ENCODE results near the gene AFG1L.

GRCh38 chr6:108360919-108361311 lies 66.1 kb downstream of the AFG1L start:
- TF ChIP-seq POLR2A (IDR thresholded peaks at IDR 0.05) (no peak), CTCF (IDR thresholded peaks at IDR 0.05) (no peak)

Data from adrenal gland (tissue), 5 donors.